Anterior cingulate cortex (tissue), 58 donors: ENCODE results near the gene RAPGEF2.

ENCODE experiments used
- DNase-seq, 58 donors: peaks; one replicate each; lab custom pipeline; 2025; lab: John Stamatoyannopoulos, UW

RAPGEF2 gene

GRCh38 chr4:159268607-159269006, 165.7 kb downstream of the RAPGEF2 start:
- peak in 1 of 58 donors; percentile 18 for DNase-seq

DNA sequence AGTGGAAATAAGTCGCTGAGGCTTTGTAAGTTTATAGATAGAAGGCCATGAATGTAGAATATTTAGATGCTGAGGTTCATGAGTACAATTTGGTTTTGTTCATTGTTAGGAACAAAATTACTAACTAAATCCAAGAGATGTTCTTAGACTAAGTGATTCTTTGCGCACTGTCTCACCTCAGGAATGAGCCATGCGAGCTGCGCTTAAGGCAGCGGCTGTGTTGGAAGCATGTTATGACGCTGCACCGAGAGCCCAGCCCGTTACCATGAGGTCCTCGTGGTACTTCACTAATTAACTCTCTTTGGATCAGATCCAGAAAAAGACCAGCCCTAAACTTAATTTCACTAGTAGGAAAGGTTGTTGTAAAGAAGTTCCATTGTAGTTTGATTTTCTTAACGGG, 166.2 kb downstream of the RAPGEF2 start:
- peak in 25 of 58 donors; percentile 11 to 64 (median 33) for DNase-seq

DNA sequence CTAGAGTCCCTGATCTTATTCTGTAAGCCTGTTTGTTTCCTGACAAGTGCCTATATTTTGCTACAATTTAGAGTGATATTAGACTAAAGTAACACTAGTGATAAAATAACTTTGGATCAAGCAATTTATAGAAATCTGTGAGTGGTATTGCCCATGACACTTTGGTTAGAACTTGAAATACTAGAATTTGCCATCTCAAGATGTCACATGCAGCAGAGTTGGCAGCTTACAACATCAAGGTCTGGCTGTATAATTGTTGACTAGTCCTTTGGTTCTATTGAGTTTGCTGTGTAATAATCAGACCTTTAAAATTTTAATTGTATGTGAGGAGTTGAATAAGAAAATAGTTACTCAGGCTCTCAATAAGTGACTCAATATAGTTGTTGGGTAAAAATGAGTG, 167.1 kb downstream of the RAPGEF2 start:
- DNase-seq = peak in 1 of 58 donors; percentile 17

GRCh38 chr4:159271856-159272255, 169.0 kb downstream of the RAPGEF2 start:
- DNase-seq = peak in 2 of 58 donors; percentile 5 to 24

DNA sequence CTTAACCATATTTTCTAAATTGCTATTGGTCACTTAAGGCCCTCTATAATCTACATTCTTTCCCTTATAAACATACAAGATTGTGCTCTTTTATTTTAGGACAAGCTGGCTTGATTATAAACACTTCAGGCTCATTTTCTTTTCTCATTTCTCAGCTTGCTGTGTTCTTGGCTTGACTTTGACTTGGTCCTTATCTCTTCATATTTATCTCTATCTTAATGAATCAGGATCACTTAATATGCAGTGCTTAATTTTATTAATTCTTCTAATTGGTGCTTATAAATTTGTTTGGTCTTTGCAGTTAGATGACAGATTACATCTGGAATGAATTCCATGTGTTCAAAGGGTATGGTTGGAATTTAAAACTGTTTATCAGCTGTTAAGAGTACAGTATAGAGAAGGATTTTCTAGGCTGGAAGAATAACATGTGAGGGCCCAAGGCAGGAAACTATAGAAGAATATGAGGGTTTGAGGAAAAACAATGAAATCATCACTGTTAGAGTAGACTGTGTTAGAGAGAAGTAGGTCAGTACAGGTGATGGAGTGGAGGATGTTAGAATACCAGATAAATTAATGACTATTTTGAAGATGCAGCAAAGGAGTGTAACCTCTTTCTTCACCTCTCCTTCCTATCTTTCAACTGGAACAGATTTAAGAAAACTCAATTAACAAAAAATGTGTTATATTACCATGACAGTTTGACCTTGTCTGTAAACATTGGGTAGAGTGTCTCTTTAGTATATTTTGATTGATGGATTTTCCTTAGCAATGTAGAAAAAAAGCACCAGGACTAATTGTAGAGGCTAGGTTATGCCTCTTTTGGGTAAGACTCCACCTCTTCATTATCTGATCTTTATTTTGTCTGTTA, 169.6 kb downstream of the RAPGEF2 start:
- DNase-seq = no peak

- DNase-seq = no peak
Observed at GRCh38 chr4:159273141-159273438, 170.2 kb downstream of the RAPGEF2 start.

DNA sequence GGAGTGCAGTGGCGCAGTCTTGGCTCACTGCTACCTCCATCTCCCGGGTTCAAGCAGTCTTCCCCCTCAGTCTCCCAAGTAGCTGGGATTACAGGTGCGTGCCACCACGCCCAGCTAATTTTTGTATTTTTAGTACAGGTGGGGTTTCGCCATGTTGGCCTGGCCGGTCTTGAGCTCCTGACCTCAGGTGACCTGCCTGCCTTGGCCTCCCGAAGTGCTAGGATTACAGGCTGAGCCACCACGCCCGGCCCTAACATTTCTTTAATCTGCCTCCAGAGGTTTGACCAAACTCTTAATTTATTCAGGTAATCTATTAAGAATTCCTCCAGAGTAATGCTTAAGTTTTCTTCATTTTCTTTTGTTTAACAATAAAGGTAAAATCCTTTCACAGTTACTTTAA, 171.0 kb downstream of the RAPGEF2 start:
- DNase-seq = no peak

DNA sequence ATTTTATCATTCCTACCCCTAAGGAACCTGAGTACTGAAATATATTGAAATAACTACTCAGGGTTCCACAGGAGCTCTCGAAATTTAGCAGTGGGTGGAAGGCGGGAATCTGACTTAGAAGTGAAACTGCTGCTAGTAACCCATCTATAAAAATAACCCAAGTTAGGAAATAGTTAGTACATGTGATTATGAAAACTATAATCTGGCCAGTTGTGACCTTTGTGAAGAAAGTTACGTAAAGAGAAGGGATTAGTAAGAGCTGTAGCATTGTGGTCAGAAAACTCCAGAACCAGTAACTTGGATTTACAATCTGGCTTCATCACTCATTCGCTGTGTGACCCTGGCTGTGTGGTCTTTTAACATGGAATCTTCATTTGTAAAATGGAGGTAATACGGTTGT, 175.5 kb downstream of the RAPGEF2 start:
- DNase-seq = no peak

DNA sequence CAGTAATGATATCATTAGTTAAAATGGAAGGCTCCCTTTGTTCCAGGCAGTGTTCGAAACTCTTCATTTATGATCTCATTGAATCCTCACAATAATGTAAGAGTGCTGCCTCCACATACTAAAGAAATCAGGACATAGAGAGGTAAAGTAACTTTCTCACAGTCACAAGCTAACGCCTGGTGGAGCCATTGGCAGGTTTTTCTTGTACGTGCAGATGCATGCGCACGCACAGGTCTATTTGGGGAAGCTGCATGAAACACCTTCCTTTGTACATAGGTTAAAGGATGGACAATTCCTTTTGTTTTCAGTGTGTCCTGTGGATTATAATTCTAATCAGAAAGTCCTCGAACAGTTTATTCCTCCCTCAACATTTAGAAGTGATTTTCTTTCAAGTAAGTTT, 176.2 kb downstream of the RAPGEF2 start:
- DNase-seq = peak in 1 of 58 donors; percentile 18

- no peak for DNase-seq
Observed at GRCh38 chr4:159280442-159281172, 177.7 kb downstream of the RAPGEF2 start.

- DNase-seq = no peak
Observed at GRCh38 chr4:159281771-159282170, 178.9 kb downstream of the RAPGEF2 start.

- DNase-seq = peak in 1 of 58 donors; percentile 7
Observed at GRCh38 chr4:159282329-159282728, 179.4 kb downstream of the RAPGEF2 start.

GRCh38 chr4:159282944-159283343, 180.1 kb downstream of the RAPGEF2 start:
- no peak for DNase-seq

GRCh38 chr4:159283696-159284095, 180.8 kb downstream of the RAPGEF2 start:
- DNase-seq = no peak

GRCh38 chr4:159284113-159284512, 181.2 kb downstream of the RAPGEF2 start:
- DNase-seq = no peak

GRCh38 chr4:159284733-159285132, 181.9 kb downstream of the RAPGEF2 start:
- DNase-seq = no peak

- no peak for DNase-seq
Observed at GRCh38 chr4:159287767-159288166, 184.9 kb downstream of the RAPGEF2 start.

DNA sequence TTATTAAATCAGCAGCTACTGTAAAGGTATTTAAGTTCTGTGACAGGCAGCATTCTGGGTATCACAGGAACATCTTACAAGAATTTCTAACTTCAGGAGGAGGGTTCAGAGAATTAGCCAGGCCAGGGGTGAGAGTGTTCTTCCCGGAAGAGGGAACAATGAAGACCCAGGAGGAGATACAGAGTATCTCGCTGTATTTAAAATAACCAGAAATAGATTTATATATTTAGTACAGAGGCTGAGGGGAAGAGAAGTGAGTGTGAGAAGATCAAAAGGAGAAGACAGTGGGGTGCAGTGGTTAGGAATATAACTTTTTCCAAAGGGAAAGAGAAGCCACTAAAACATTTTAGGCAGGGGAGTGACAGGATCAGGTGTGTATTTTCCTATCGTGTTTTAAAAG, 186.8 kb downstream of the RAPGEF2 start:
- no peak for DNase-seq

DNA sequence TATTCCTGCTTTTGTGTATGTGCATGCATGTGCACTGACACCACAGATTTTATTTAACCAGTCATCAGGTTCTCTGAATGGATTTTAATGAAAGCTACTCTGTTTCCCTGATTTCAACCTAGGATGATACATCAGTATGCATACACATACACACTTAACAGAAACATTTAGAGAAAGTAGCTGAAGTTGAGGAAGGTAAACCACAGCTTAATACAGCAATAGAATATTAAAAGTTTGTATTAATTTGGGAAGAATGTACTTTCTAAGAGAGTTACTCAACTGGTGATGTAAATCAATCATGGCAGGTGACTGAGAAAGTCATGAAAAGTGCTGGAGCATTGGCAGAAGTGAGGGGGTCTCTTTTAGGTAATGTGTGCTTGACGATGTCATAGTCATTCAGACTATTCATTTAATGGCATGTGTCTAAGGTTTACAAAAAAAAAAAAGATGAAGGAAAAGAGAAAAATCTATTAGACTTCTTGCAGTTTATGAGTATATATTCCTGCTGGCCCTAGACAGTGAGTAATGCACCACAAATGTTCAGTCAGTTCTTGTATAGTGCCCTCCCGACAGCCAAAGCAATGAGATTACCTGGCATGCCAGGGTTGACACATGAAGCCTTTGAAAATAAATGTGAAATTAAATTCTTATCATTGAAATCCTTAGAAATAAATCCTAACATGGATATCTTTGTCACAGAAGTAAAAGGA, 187.6 kb downstream of the RAPGEF2 start:
- DNase-seq = no peak

DNA sequence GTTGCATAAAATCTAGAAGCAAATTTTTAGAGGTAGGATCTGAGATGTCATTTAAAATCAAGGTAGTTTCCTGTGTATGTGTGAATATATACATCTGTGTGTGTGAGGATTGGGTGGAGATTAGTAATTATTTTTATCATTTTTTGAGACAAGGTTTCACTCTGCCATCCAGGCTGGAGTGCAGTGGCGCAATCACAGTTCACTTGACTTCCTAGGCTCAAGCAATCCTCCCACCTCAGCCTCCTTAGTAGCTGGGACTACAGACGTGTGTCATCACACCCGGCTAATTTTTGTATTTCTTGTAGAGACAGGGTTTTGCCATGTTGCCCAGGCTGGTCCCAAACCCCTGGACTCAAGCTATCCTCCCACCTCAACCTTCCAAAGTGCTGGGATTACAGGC, 188.3 kb downstream of the RAPGEF2 start:
- DNase-seq = no peak
